Fibroblast of lung (primary cell): ENCODE measurements around the gene VSIG4. TPM values are rescaled to one million over a fixed set of nuclear protein-coding genes. Genes with fewer than 3 reads are reported as not detected.

ENCODE experiments used
- DNase-seq, 2 donors: peaks; one replicate each; pipeline versions ENCODE4 v3.0.0 to v3.0.0-alpha.2; 2010; ENCODE audit warnings: low read depth in 2 of 2
- H2AFZ ChIP-seq: 2 replicates; pipeline ENCODE4 v1.5.1; 2012; ENCODE audit warnings: low read length, control low read depth, inconsistent platforms
- H3K27ac ChIP-seq: 2 replicates; pipeline ENCODE4 v1.5.1; 2011; ENCODE audit warnings: low read length, control low read depth; ENCODE audit not compliant: insufficient read depth
- H3K27me3 ChIP-seq: 2 replicates; pipeline ENCODE4 v1.5.1; 2011; ENCODE audit warnings: mild to moderate bottlenecking, low read length; ENCODE audit not compliant: control insufficient read depth, insufficient read depth
- H3K36me3 ChIP-seq: 2 replicates; pipeline ENCODE4 v1.5.1; 2011; ENCODE audit warnings: low read length; ENCODE audit not compliant: control insufficient read depth, insufficient read depth
- H3K4me1 ChIP-seq: 2 replicates; pipeline ENCODE4 v1.5.1; 2011; ENCODE audit warnings: low read length; ENCODE audit not compliant: control insufficient read depth, insufficient read depth; ENCODE audit errors: extremely low read depth
- H3K4me2 ChIP-seq: 2 replicates; pipeline ENCODE4 v1.5.1; 2011; ENCODE audit warnings: low read length, control low read depth; ENCODE audit not compliant: insufficient read depth; ENCODE audit errors: extremely low read depth
- H3K4me3 ChIP-seq, 4 experiments: fragments of 200-600 bp in 1 of 4; sonication (generic) in 1 of 4; replicated peaks in 1 of 4; 2 replicates each; pipeline ENCODE4 v1.5.1; 2011 to 2016; ENCODE audit warnings: low read length in 4 of 4, low read depth in 3 of 4, mild to moderate bottlenecking in 3 of 4, control low read depth in 2 of 4, inconsistent platforms in 1 of 4, mixed read lengths in 1 of 4; ENCODE audit not compliant: insufficient read depth in 1 of 4; ENCODE audit errors: control extremely low read depth in 1 of 4
- H3K79me2 ChIP-seq: 2 replicates; pipeline ENCODE4 v1.5.1; 2012; ENCODE audit warnings: mild to moderate bottlenecking, low read length, inconsistent platforms; ENCODE audit not compliant: control insufficient read depth, insufficient read depth
- H3K9ac ChIP-seq: 2 replicates; pipeline ENCODE4 v1.5.1; 2011; ENCODE audit warnings: mild to moderate bottlenecking, low read length, control low read depth; ENCODE audit not compliant: insufficient read depth
- H3K9me3 ChIP-seq: 2 replicates; pipeline ENCODE4 v1.5.1; 2012; ENCODE audit warnings: low read depth, low read length; ENCODE audit not compliant: control insufficient read depth, insufficient read depth
- H4K20me1 ChIP-seq: 2 replicates; pipeline ENCODE4 v1.5.1; 2011; ENCODE audit warnings: low read length; ENCODE audit not compliant: control insufficient read depth, insufficient read depth; ENCODE audit errors: extremely low read depth
- CTCF ChIP-seq, 2 donors: IDR thresholded peaks in 1 of 2; conservative IDR thresholded peaks in 1 of 2; 1 replicate in 1 of 2; 2 replicates in 1 of 2; pipeline ENCODE4 v1.5.1; 2011 to 2012; ENCODE audit warnings: low read length in 2 of 2, control low read depth in 1 of 2, inconsistent platforms in 1 of 2, low read depth in 1 of 2, mild to moderate bottlenecking in 1 of 2
- EZH2 ChIP-seq: IDR thresholded peaks from 2 replicates; pipeline ENCODE4 v1.5.1; 2012; ENCODE audit warnings: low read length, control low read depth, mild to moderate bottlenecking; ENCODE audit errors: missing control alignments
- polyA plus RNA-seq, 2 donors: library from polyadenylated mRNA; depleted of rRNA in 1 of 2; stranded (reverse) in 1 of 2; unstranded in 1 of 2; fragments of >200 nt; gene quantifications; 2 replicates each; pipeline ENCODE4 v1.2.1, GENCODE V29; 2011 to 2012; ENCODE audit warnings: missing spikeins in 1 of 2
- total RNA-seq: library from RNA; depleted of rRNA; stranded (reverse); fragments of >200 nt; gene quantifications from 2 replicates; pipeline ENCODE4 v1.2.1, GENCODE V29; 2014

VSIG4 gene
- total and polyA plus RNA-seq, 2 donors (not counting 1 experiment from before 2014, with no cell fraction given): not detected

DNA sequence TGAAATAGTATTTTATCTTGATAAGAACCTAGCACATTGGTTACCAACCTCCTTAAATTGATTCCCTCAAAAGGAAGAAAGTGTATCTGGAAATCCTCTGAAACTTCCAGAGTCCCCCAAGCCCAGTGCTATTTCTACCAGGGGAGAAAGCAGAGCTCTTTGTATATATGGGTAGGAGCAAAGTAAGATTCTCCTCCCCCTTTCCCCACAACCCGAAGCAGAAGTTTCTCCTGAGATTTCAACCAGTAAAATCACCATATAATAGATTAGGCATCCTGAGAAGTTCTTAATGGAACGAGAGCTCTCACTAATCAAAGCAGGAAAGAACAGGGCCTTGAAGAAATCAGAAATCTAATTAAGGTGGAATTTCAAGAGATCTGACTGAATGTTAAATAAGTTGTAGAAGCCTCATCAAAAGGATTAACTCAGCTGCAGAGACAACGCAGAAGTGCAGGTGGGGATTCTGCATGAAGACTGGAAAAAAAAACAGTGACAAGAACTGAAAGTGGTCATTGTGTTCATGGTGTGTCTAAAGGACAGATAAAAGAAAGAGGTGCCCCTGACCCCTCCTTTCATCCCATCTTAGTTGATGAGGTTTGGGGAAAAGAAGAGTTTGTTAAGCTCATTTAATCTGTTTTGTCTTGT lies 39.1 kb downstream of the VSIG4 start:
- Histone ChIP-seq H4K20me1 (no peaks in the 10 kb centered on the region), H2AFZ (no peak overlapping the region), H3K9me3 (no peaks in the 10 kb centered on the region), H3K27ac (no peak overlapping the region), H3K79me2 (no peaks in the 10 kb centered on the region), H3K9ac (no peak overlapping the region), H3K4me2 (no peak overlapping the region), H3K36me3 (no peaks in the 10 kb centered on the region), H3K4me3 (no peak overlapping the region), H3K4me1 (no peaks in the 10 kb centered on the region), H3K27me3 (no peaks in the 10 kb centered on the region)
- DNase-seq: no peak
- no peak for TF ChIP-seq CTCF (conservative IDR thresholded peaks at IDR 0.05 in 1 of 2, IDR thresholded peaks at IDR 0.05 in 1 of 2; ENCODE audit: low read depth in 1 of 2, low read length in 2 of 2)
- no peak for TF ChIP-seq EZH2

GRCh38 chrX:66000178-66000577 lies 39.7 kb downstream of the VSIG4 start:
- Histone ChIP-seq H3K9me3 (no peaks in the 10 kb centered on the region), H3K4me1 (no peaks in the 10 kb centered on the region), H3K79me2 (no peaks in the 10 kb centered on the region), H3K4me2 (no peak overlapping the region), H3K27ac (no peak overlapping the region), H3K36me3 (no peaks in the 10 kb centered on the region), H3K27me3 (no peaks in the 10 kb centered on the region), H3K4me3 (no peak overlapping the region), H3K9ac (no peak overlapping the region), H2AFZ (no peak overlapping the region), H4K20me1 (no peaks in the 10 kb centered on the region)
- TF ChIP-seq EZH2 (no peak), CTCF (conservative IDR thresholded peaks at IDR 0.05 in 1 of 2, IDR thresholded peaks at IDR 0.05 in 1 of 2; ENCODE audit: low read depth in 1 of 2, low read length in 2 of 2) (no peak)
- DNase-seq: no peak

DNA sequence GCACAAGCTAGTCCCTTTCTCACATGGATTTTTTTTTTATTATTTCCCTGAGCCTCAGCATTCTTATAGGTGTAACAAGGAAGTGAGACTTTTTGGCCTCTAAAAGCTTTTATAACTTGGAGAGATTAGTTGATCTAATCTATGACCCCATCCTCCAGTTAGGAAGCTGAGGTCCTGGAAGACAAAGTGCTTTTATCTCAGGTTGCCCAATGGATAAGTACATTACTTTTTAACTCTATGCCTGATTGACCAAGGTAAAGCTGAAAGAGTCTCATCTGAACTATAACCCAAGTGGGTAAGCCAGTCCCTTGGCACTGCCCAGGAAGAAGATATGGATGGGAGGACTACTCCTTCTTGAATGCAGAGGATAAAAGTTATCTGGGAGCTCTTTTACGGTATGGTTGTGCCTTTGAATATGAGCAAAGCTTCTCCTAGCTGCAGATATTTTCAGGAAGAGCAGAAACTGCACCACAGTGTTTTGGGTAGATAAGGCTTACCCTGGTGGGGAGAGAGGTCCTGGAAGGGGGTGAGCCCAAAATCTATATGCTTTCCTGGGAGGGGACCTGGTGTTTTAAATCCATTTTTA lies 40.2 kb downstream of the VSIG4 start:
- Histone ChIP-seq H3K4me2 (no peak overlapping the region), H3K27me3 (no peaks in the 10 kb centered on the region), H3K9me3 (no peaks in the 10 kb centered on the region), H3K4me3 (no peak overlapping the region), H3K27ac (no peak overlapping the region), H3K4me1 (no peaks in the 10 kb centered on the region), H3K79me2 (no peaks in the 10 kb centered on the region), H2AFZ (no peak overlapping the region), H4K20me1 (no peaks in the 10 kb centered on the region), H3K36me3 (no peaks in the 10 kb centered on the region), H3K9ac (no peak overlapping the region)
- TF ChIP-seq CTCF (conservative IDR thresholded peaks at IDR 0.05 in 1 of 2, IDR thresholded peaks at IDR 0.05 in 1 of 2; ENCODE audit: low read depth in 1 of 2, low read length in 2 of 2) (no peak), EZH2 (no peak)
- DNase-seq: no peak
